K562 (cell line): ENCODE data around the gene CRB2.

Source experiments
- ATF7 ChIP-seq: fragments of 450-650 bp; IDR thresholded peaks from 2 replicates; pipeline ENCODE4 v1.7.1; 2014; ENCODE audit warnings: mild to moderate bottlenecking, moderate library complexity
- EP400 ChIP-seq: fragments of 450-650 bp; IDR thresholded peaks from 2 replicates; pipeline ENCODE4 v1.6.1; 2017; ENCODE audit warnings: antibody characterized with exemption, mild to moderate bottlenecking, moderate library complexity
- EWSR1 ChIP-seq: fragments of 450-650 bp; IDR thresholded peaks from 2 replicates; pipeline ENCODE4 v1.6.1; 2018; ENCODE audit warnings: borderline replicate concordance, mild to moderate bottlenecking, low read depth, moderate library complexity; ENCODE audit not compliant: partially characterized antibody
- FOS ChIP-seq: IDR thresholded peaks from 3 replicates; pipeline ENCODE4 v1.6.1; 2011; ENCODE audit not compliant: insufficient read length; ENCODE audit errors: extremely low read depth
- KLF13 ChIP-seq: fragments of 450-650 bp; IDR thresholded peaks from 2 replicates; pipeline ENCODE4 v1.6.1; 2016; ENCODE audit warnings: missing genetic modification characterization, low read depth, mild to moderate bottlenecking, missing compliant biosample characterization, moderate library complexity, borderline replicate concordance
- POLR2A ChIP-seq: fragments of 450-650 bp; conservative IDR thresholded peaks from 2 replicates; pipeline ENCODE4 v1.6.1; 2016
- POLR2G ChIP-seq: fragments of 200-400 bp; formaldehyde crosslinking; IDR thresholded peaks from 2 replicates; pipeline ENCODE4 v1.6.1; 2017; ENCODE audit warnings: low read depth, mild to moderate bottlenecking, antibody characterized with exemption, low read length, moderate library complexity
- RBM22 ChIP-seq: fragments of 200-400 bp; formaldehyde crosslinking; IDR thresholded peaks from 2 replicates; pipeline ENCODE4 v1.6.1; 2018; ENCODE audit warnings: low read length, low read depth; ENCODE audit not compliant: poor library complexity, severe bottlenecking
- ZBTB49 ChIP-seq: sonication (generic); formaldehyde crosslinking; IDR thresholded peaks from 2 replicates; pipeline ENCODE4 v1.8.0; 2022; ENCODE audit warnings: missing genetic modification reagents, mild to moderate bottlenecking, borderline replicate concordance
- ZNF766 ChIP-seq: fragments of 200-800 bp; sonication (Bioruptor generic); conservative IDR thresholded peaks from 2 replicates; pipeline ENCODE4 v1.6.1; 2016; ENCODE audit warnings: missing genetic modification characterization, missing compliant biosample characterization
- TF ChIP-seq, protein P1 (sequence below): fragments of 450-650 bp; IDR thresholded peaks from 2 replicates; pipeline ENCODE4 v1.6.1; 2016; ENCODE audit warnings: antibody characterized with exemption
- TF ChIP-seq, protein P2 (sequence below), 3 experiments: IDR thresholded peaks in 2 of 3; conservative IDR thresholded peaks in 1 of 3; 2 replicates each; pipeline ENCODE4 v1.5.1; 2011 to 2012; ENCODE audit warnings: low read length in 3 of 3, mild to moderate bottlenecking in 3 of 3, control low read depth in 2 of 3, improper control_type of control experiment in 1 of 3, inconsistent platforms in 1 of 3, low read depth in 1 of 3, mixed read lengths in 1 of 3, moderate library complexity in 1 of 3; ENCODE audit not compliant: insufficient read depth in 2 of 3
- TF ChIP-seq, protein P3 (sequence below): IDR thresholded peaks from 2 replicates; pipeline ENCODE4 v1.6.1; 2011; ENCODE audit warnings: borderline replicate concordance, low read depth, mild to moderate bottlenecking, moderate library complexity, low read length; ENCODE audit not compliant: insufficient read depth, poor library complexity, severe bottlenecking

- no peak for TF ChIP-seq EWSR1
- TF ChIP-seq, protein P1, sequence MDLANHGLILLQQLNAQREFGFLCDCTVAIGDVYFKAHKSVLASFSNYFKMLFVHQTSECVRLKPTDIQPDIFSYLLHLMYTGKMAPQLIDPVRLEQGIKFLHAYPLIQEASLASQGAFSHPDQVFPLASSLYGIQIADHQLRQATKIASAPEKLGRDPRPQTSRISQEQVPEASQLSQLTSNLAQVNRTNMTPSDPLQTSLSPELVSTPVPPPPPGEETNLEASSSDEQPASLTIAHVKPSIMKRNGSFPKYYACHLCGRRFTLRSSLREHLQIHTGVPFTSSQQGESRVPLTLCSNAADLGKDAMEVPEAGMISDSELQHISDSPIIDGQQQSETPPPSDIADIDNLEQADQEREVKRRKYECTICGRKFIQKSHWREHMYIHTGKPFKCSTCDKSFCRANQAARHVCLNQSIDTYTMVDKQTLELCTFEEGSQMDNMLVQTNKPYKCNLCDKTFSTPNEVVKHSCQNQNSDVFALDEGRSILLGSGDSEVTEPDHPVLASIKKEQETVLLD = no peak
- no peak for TF ChIP-seq ZBTB49 (CRISPR knock-in tag)
- TF ChIP-seq FOS = no peak
- no peak for TF ChIP-seq ATF7
- TF ChIP-seq POLR2A = no peak
- TF ChIP-seq POLR2G = no peak
- TF ChIP-seq, protein P2, sequence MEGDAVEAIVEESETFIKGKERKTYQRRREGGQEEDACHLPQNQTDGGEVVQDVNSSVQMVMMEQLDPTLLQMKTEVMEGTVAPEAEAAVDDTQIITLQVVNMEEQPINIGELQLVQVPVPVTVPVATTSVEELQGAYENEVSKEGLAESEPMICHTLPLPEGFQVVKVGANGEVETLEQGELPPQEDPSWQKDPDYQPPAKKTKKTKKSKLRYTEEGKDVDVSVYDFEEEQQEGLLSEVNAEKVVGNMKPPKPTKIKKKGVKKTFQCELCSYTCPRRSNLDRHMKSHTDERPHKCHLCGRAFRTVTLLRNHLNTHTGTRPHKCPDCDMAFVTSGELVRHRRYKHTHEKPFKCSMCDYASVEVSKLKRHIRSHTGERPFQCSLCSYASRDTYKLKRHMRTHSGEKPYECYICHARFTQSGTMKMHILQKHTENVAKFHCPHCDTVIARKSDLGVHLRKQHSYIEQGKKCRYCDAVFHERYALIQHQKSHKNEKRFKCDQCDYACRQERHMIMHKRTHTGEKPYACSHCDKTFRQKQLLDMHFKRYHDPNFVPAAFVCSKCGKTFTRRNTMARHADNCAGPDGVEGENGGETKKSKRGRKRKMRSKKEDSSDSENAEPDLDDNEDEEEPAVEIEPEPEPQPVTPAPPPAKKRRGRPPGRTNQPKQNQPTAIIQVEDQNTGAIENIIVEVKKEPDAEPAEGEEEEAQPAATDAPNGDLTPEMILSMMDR (IDR thresholded peaks at IDR 0.05 in 2 of 3, conservative IDR thresholded peaks at IDR 0.05 in 1 of 3; ENCODE audit: insufficient read depth in 2 of 3, low read depth in 1 of 3, low read length in 3 of 3) = no peak
- TF ChIP-seq EP400 = no peak
- no peak for TF ChIP-seq RBM22
- TF ChIP-seq ZNF766 (CRISPR knock-in tag) = no peak
- TF ChIP-seq KLF13 = no peak
- TF ChIP-seq, protein P3, sequence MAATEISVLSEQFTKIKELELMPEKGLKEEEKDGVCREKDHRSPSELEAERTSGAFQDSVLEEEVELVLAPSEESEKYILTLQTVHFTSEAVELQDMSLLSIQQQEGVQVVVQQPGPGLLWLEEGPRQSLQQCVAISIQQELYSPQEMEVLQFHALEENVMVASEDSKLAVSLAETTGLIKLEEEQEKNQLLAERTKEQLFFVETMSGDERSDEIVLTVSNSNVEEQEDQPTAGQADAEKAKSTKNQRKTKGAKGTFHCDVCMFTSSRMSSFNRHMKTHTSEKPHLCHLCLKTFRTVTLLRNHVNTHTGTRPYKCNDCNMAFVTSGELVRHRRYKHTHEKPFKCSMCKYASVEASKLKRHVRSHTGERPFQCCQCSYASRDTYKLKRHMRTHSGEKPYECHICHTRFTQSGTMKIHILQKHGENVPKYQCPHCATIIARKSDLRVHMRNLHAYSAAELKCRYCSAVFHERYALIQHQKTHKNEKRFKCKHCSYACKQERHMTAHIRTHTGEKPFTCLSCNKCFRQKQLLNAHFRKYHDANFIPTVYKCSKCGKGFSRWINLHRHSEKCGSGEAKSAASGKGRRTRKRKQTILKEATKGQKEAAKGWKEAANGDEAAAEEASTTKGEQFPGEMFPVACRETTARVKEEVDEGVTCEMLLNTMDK = no peak
These were observed 17.9 kb downstream of the CRB2 start for GRCh38 chr9:123373946-123374345.
